OCI-LY7 (cell line): ENCODE measurements around the gene TAT.

Experiments
- EZH2phosphoT487 ChIP-seq: fragments of 200-600 bp; sonication (generic); IDR thresholded peaks from 2 replicates; pipeline ENCODE4 v1.6.1; 2018; ENCODE audit warnings: low read depth, borderline replicate concordance, mild to moderate bottlenecking, mixed run types, antibody characterized with exemption, low read length, moderate library complexity, mixed read lengths
- TF ChIP-seq, protein P1 (sequence below): fragments of 200-600 bp; sonication (generic); conservative IDR thresholded peaks from 2 replicates; pipeline ENCODE4 v1.5.1; 2014; ENCODE audit warnings: mild to moderate bottlenecking, antibody characterized with exemption, low read length, moderate library complexity, mixed read lengths

GRCh38 chr16:71594000-71594646, 17.2 kb upstream of the TAT start:
- TF ChIP-seq EZH2phosphoT487: no peak
- TF ChIP-seq, protein P1, sequence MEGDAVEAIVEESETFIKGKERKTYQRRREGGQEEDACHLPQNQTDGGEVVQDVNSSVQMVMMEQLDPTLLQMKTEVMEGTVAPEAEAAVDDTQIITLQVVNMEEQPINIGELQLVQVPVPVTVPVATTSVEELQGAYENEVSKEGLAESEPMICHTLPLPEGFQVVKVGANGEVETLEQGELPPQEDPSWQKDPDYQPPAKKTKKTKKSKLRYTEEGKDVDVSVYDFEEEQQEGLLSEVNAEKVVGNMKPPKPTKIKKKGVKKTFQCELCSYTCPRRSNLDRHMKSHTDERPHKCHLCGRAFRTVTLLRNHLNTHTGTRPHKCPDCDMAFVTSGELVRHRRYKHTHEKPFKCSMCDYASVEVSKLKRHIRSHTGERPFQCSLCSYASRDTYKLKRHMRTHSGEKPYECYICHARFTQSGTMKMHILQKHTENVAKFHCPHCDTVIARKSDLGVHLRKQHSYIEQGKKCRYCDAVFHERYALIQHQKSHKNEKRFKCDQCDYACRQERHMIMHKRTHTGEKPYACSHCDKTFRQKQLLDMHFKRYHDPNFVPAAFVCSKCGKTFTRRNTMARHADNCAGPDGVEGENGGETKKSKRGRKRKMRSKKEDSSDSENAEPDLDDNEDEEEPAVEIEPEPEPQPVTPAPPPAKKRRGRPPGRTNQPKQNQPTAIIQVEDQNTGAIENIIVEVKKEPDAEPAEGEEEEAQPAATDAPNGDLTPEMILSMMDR: no peak
